Measurements from ENCODE around the gene FA2H. TPM values are rescaled to one million over a fixed set of nuclear protein-coding genes. Genes with fewer than 3 reads are reported as not detected.
"Not testable (repeated sequence)": the region's sequence is repeated elsewhere in the genome, so short reads cannot be mapped to it uniquely, and the experiment has no call there.

FA2H gene
- polyA plus RNA-seq, 3 donors = 3.9 to 4.7 (median 4.2) TPM

- no peak for DNase-seq
These were observed 2.8 kb downstream of the FA2H start for GRCh38 chr16:74771656-74772315.

GRCh38 chr16:74770831-74771526, 3.6 kb downstream of the FA2H start:
- DNase-seq = no peak

- no peak for DNase-seq
These were observed 4.9 kb downstream of the FA2H start for GRCh38 chr16:74769586-74770190.

GRCh38 chr16:74768239-74768638, 6.4 kb downstream of the FA2H start:
- DNase-seq = no peak

GRCh38 chr16:74767749-74768148, 6.9 kb downstream of the FA2H start:
- DNase-seq = no peak

GRCh38 chr16:74766729-74767128, 7.9 kb downstream of the FA2H start:
- DNase-seq = no peak

- not testable (repeated sequence) for DNase-seq
These were observed 10.4 kb downstream of the FA2H start for GRCh38 chr16:74764184-74764583.

- no peak for DNase-seq
These were observed 13.0 kb downstream of the FA2H start for GRCh38 chr16:74761665-74762064.

GRCh38 chr16:74760007-74760767, 14.4 kb downstream of the FA2H start:
- DNase-seq = no peak

GRCh38 chr16:74759564-74759963, 15.1 kb downstream of the FA2H start:
- no peak for DNase-seq

GRCh38 chr16:74758801-74759200, 15.8 kb downstream of the FA2H start:
- DNase-seq = no peak

GRCh38 chr16:74757349-74757748, 17.3 kb downstream of the FA2H start:
- no peak for DNase-seq

- DNase-seq = no peak
These were observed 18.4 kb downstream of the FA2H start for GRCh38 chr16:74756203-74756602.

GRCh38 chr16:74753180-74753579, 21.4 kb downstream of the FA2H start:
- no peak for DNase-seq

GRCh38 chr16:74752756-74753155, 21.9 kb downstream of the FA2H start:
- no peak for DNase-seq

- DNase-seq = no peak
These were observed 22.4 kb downstream of the FA2H start for GRCh38 chr16:74752258-74752657.

- no peak for DNase-seq
These were observed 23.0 kb downstream of the FA2H start for GRCh38 chr16:74751658-74752057.

- DNase-seq = no peak
These were observed 25.1 kb downstream of the FA2H start for GRCh38 chr16:74749291-74750055.

- no peak for DNase-seq
These were observed 26.0 kb downstream of the FA2H start for GRCh38 chr16:74748616-74749026.

GRCh38 chr16:74747716-74748615, 26.7 kb downstream of the FA2H start:
- no peak for DNase-seq

- no peak for DNase-seq
These were observed 28.7 kb downstream of the FA2H start for GRCh38 chr16:74745926-74746325.
